T follicular helper cell (primary cell): ENCODE measurements around the gene COL5A2.

ENCODE experiments used
- DNase-seq: peaks from one replicate; pipeline ENCODE4 v3.0.0-alpha.2; 2020; ENCODE audit warnings: low read depth

Gene COL5A2

GRCh38 chr2:189000221-189000620 is 179.3 kb downstream of the COL5A2 start:
- no peak for DNase-seq

DNA sequence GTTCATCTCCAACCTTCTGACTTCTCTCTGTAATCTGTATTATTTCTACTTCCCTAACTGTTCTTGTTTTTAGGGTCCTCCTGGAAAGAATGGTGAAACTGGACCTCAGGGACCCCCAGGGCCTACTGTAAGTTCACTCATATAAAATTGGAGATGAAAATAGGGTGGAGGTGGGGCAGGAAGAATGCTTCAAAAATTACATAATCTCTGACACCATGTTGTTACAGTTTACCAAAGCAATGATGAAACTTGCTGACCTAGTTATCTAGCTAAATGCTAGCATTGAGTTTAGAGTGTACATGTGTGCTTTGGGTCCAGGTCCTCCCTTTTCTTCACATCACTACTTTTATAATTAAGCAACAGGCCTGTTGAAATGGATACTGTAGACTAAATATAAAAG is 182.3 kb downstream of the COL5A2 start:
- no peak for DNase-seq

DNA sequence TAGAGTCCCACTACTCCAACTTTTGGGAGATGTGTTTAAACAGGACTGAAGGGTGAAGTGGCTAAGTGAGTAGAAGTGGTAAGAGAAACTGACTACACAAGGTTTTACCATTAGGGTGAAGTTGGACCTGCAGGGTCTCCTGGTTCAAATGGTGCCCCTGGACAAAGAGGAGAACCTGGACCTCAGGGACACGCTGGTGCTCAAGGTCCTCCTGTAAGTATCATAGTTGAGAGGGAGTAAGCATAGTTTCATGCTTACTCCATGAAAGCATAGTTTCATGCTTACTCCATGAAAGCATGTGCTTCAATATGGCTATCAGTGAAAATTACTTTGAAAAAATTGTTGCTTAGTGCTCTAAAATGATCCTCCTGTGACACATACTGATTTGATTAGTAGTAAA is 186.3 kb downstream of the COL5A2 start:
- DNase-seq = no peak

GRCh38 chr2:188986839-188987238 is 192.7 kb downstream of the COL5A2 start:
- no peak for DNase-seq

DNA sequence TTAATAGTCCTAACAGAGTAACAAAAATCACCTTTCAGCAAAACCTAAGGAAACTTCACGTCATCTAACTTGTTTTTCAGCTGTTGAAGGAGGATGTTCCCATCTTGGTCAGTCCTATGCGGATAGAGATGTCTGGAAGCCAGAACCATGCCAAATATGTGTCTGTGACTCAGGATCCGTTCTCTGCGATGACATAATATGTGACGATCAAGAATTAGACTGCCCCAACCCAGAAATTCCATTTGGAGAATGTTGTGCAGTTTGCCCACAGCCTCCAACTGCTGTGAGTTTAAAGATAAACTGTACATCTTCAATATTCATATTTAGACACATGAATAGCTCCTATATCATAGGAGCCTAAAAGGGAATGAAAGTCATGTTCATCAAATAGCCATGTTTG is 194.9 kb downstream of the COL5A2 start:
- DNase-seq = no peak

DNA sequence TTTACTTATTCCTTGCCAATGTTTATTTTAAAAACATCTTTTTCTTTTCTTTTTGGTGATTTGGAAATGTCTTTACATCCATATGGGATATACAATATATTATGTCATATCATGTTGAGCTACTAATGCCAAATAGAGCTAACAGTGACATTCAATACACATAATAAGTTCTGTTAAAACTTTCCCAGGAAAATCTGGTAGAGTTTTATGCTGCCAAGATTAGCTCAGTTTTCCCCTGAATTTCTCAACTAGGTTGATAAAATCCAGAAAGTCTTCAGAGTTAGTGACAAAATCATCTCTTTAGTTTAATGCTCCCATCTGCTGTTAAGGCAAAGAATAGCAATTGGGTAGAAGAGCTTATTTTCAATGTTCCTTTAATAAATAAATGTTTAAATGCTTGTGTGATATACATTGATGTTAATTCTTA is 195.5 kb downstream of the COL5A2 start:
- no peak for DNase-seq

DNA sequence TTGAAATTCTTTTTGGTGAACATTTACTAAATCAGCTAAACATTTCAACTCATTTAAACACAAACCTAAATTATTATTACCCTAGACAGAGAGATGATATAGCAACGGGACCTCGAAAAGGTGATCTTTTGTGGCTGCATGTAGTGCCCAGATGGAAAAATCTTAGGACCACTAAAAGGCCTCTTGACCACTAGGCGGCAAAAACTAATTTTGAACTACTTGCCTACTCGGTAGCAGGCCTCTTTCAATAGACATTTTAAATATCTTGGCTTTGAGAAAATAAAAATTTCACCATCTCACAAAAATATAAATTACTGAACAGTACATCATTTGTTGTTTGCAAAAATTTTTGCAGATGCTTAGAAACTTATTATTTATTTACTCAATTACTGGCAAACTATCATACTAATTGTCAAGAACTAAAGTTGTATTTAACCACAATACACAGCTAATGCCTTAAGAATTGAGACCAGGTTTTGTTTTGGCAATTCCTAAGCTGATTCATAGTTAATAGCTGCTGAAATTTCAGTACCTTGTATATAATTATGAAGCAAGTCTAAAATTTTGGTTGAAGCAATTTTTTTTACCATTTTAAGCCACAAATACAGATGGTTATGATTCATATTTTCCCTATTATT is 196.0 kb downstream of the COL5A2 start:
- DNase-seq = no peak
